Measurements from ENCODE around the gene PPL.

Gene PPL

DNA sequence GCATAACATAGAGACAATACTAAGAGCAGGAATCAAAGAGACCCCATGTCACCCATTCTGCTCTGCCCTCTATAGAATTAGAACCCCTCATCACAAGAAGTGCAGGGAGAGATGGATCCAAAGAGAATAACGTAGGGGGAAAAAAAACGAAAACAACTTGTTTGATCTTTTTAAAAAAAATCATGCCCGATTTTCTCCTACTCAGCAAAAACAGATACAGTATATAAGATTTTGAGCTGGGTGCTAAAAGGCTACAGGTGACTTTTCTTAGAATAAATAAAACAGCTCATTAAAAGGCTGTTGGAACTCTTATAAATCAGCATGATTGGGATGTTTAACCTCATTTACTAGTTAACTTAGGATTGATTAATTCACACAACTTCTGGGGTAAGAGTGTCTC, 72.2 kb downstream of the PPL start:
- Histone ChIP-seq H2AFZ (ENCODE audit: low read depth, low read length) (no peak overlapping the region), H3K36me3 (ENCODE audit: insufficient read depth, low read length) (peaks cover 54% of the 10 kb centered on the region), H3K9me3 (ENCODE audit: low read length) (no peaks in the 10 kb centered on the region), H3K4me1 (ENCODE audit: insufficient read depth, low read length) (peaks cover 5% of the 10 kb centered on the region), H3K27me3 (ENCODE audit: insufficient read depth, low read length) (no peaks in the 10 kb centered on the region), H3K4me3 (ENCODE audit: low read length) (no peak overlapping the region)

DNA sequence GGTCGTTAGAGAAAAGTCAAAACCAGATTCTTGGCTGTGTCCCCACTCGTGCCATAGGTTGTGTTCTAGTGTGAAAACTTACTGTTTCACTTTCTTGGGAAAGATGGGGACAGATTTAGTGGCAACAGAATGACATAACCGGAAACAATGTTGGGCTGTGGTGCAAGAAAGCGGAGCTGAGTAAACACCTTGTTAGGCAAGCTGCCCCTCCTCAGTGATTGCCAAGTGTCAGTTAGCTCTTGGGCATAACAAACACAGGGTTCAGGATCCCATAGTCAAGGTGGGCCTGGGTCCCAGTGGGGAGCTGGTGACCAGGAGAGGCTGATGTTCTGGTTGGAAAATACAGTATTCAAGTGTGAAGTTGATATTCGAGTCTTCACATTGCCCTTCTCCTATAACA, 74.3 kb downstream of the PPL start:
- H3K27me3 ChIP-seq (ENCODE audit: insufficient read depth, low read length) = no peaks in the 10 kb centered on the region
- H3K4me3 ChIP-seq (ENCODE audit: low read length) = no peak overlapping the region
- H3K4me1 ChIP-seq (ENCODE audit: insufficient read depth, low read length) = peaks cover 5% of the 10 kb centered on the region
- H2AFZ ChIP-seq (ENCODE audit: low read depth, low read length) = no peak overlapping the region
- peaks cover 62% of the 10 kb centered on the region for H3K36me3 ChIP-seq (ENCODE audit: insufficient read depth, low read length)
- H3K9me3 ChIP-seq (ENCODE audit: low read length) = no peaks in the 10 kb centered on the region

DNA sequence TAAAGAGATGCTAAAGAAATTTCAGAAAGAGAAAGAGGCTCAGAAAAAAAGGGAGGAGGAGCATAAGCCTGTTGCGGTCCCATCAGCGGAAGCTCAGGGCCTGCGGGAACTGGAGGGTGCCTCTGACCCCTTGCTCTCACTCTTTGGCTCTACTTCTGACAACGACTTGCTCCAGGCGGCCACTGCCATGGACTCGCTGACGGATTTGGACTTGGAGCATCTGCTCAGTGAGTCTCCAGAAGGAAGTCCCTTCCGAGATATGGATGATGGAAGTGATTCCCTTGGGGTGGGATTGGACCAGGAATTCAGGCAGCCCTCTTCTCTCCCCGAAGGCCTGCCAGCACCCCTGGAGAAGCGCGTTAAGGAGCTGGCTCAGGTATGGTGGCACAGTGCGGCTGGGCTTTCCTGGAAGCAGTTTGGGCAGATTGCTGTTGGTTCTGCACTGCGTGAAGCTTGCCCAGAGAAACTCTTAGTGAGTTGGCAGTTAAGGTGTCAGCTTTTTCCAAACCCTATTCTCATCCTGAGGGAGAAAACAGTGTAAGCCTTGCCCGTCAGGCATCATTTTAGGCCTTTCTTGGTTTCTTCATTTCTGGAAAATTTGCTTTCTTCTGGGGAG, 76.1 kb downstream of the PPL start:
- no peaks in the 10 kb centered on the region for H3K27me3 ChIP-seq (ENCODE audit: insufficient read depth, low read length)
- no peak overlapping the region for H2AFZ ChIP-seq (ENCODE audit: low read depth, low read length)
- peaks cover 74% of the 10 kb centered on the region for H3K36me3 ChIP-seq (ENCODE audit: insufficient read depth, low read length)
- no peak overlapping the region for H3K4me3 ChIP-seq (ENCODE audit: low read length)
- H3K9me3 ChIP-seq (ENCODE audit: low read length) = no peaks in the 10 kb centered on the region
- H3K4me1 ChIP-seq (ENCODE audit: insufficient read depth, low read length) = peaks cover 5% of the 10 kb centered on the region

DNA sequence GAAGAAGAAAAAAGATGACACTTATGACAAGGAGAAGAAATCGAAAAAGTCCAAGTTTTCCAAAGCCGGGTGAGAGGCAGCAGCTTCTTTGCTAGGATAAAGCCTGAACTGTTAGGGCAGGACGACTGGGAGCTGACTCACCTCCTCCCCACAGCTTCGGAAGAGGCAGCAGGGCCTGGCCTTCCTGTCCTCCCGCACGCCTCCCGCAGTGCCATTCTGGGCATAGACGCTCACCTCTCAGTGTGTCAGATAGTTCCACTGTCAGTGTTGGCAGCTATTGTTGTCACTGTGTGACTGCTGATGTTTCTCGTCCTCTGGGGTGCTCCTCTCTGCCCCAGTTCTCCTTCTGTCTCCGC, 77.1 kb downstream of the PPL start:
- Histone ChIP-seq H3K9me3 (ENCODE audit: low read length) (no peaks in the 10 kb centered on the region), H2AFZ (ENCODE audit: low read depth, low read length) (no peak overlapping the region), H3K27me3 (ENCODE audit: insufficient read depth, low read length) (no peaks in the 10 kb centered on the region), H3K4me3 (ENCODE audit: low read length) (no peak overlapping the region), H3K4me1 (ENCODE audit: insufficient read depth, low read length) (peaks cover 5% of the 10 kb centered on the region), H3K36me3 (ENCODE audit: insufficient read depth, low read length) (peaks cover 80% of the 10 kb centered on the region)

DNA sequence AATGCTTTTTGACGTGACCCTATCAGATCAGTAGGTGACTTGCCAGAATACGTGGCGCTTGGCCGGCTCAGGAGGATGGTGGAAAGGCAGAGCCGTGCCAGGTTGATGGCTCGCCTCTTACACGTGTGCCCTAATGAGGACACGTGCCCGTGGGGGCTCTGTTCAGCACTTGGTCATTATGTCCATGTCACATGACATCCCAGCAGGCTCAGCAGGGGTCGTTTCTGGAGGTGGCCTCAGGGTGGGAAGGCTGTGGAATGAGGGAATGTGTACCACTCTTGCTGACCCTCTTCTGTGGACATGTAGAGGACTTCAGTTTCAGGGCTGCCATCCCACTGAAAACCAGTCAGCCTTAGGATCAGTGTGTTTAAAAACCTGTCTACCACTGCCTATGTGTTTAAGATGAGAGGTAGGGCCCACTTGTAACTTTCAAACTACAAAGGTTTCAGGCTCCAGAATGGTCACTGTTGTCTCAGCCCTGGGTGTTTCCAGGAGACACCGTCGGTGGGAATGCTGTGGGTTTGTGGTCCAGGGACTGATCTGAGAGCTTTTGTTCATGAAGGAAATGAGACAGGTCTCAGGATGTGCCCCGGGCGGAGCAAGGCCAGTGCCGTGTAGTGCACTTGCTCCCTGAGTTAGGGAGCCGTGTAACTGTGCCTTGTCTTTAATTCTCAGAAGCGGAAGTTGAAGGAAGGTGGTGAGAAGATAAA, 77.6 kb downstream of the PPL start:
- no peaks in the 10 kb centered on the region for H3K27me3 ChIP-seq (ENCODE audit: insufficient read depth, low read length)
- H3K4me1 ChIP-seq (ENCODE audit: insufficient read depth, low read length) = peaks cover 1% of the 10 kb centered on the region
- H2AFZ ChIP-seq (ENCODE audit: low read depth, low read length) = no peak overlapping the region
- no peak overlapping the region for H3K4me3 ChIP-seq (ENCODE audit: low read length)
- peaks cover 81% of the 10 kb centered on the region for H3K36me3 ChIP-seq (ENCODE audit: insufficient read depth, low read length)
- H3K9me3 ChIP-seq (ENCODE audit: low read length) = no peaks in the 10 kb centered on the region

DNA sequence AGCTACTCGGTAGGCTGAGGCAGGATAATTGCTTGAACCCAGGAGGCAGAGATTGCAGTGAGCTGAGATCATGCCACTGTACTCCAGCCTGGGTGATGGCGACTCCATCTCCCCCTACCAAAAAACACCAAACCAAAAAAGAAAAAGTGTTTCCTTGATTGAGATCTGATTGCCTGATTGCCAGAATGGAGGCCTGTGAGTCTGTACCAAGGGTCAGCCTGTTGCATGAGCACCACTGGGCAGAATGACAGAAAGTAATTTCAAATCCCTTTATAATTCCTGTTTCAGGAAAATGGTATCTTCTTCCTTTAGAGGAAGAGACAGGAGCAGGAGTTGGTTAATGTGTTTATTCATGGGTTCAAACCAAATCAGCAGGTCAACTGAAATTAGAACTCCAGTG, 81.1 kb downstream of the PPL start:
- Histone ChIP-seq H3K4me1 (ENCODE audit: insufficient read depth, low read length) (peaks cover 14% of the 10 kb centered on the region), H2AFZ (ENCODE audit: low read depth, low read length) (no peak overlapping the region), H3K9me3 (ENCODE audit: low read length) (no peaks in the 10 kb centered on the region), H3K27me3 (ENCODE audit: insufficient read depth, low read length) (no peaks in the 10 kb centered on the region), H3K4me3 (ENCODE audit: low read length) (no peak overlapping the region), H3K36me3 (ENCODE audit: insufficient read depth, low read length) (peaks cover 67% of the 10 kb centered on the region)

DNA sequence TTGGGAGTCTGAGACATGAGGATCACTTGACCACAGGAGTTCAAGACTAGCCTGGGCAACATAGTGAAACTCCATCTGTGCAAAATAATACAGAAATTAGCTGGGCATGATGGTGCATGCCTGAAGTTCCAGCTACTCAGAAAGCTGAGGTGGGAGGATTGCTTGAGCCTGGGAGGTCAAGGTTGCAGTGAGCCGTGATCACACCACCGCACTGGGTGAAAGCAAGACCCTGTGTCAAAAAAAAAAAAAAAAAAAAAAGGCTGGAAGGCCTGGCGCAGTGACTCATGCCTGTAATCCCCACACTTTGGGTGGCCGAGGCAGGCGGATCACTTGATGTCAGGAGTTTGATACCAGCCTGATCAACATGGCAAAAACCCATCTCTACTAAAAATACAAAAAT, 81.6 kb downstream of the PPL start:
- Histone ChIP-seq H2AFZ (ENCODE audit: low read depth, low read length) (no peak overlapping the region), H3K4me3 (ENCODE audit: low read length) (no peak overlapping the region), H3K9me3 (ENCODE audit: low read length) (no peaks in the 10 kb centered on the region), H3K27me3 (ENCODE audit: insufficient read depth, low read length) (no peaks in the 10 kb centered on the region), H3K36me3 (ENCODE audit: insufficient read depth, low read length) (peaks cover 63% of the 10 kb centered on the region), H3K4me1 (ENCODE audit: insufficient read depth, low read length) (peaks cover 15% of the 10 kb centered on the region)

DNA sequence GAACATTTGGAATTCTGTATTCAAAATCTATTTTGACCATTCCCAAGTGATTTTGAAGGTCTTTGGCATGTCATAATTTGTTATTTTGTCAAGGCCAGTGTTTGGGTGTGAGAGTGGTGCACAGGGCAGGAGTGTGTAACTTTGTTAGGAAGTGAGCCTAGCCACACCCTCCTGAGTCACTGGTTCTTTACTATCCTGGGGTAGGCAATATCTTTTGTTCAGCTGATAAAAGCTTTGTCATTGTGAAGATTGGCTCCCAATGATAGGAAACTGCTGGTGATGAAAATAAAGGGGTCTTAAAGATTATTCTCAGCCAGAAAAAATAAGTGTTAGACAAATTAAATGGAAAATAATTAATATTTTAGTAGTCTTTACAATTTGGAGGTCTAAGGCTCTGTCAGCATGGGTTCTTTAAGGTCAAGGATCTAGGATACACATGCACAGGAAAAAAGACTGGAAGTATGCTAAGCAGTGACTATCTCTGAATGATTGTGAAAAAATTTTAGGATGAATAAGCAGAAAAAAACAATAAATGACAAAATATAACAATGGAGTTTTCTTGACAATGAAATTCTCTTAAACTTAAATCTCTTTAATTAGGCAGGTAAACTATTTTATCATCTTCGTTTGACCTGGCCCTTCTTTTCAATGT, 84.6 kb downstream of the PPL start:
- H3K36me3 ChIP-seq (ENCODE audit: insufficient read depth, low read length) = peaks cover 33% of the 10 kb centered on the region
- H3K4me3 ChIP-seq (ENCODE audit: low read length) = no peak overlapping the region
- H3K9me3 ChIP-seq (ENCODE audit: low read length) = no peaks in the 10 kb centered on the region

DNA sequence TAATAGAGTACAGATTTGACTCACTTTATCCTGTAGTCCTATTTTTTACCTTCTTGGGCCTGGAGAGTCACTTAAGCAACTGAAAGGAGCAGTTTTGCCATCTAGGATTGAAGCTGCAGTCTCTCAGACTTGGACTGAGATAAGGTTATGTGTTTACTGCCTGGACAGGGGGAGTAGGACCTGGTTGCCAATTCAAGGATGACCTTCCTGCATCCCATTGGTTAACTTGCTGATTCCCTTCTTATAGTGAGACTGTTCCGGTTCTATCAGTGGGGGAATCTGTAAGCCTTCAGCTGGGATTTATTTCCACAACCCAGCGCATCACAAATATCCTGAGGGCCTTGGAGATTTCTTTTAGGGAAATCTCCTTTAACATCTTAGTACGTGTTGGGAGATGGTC, 86.7 kb downstream of the PPL start:
- peak overlapping the region; percentile 18 for H3K4me3 ChIP-seq (ENCODE audit: low read length)

More for the DNA sequence above, 84.6 kb downstream of the PPL start:
- Histone ChIP-seq H3K27me3 (ENCODE audit: insufficient read depth, low read length) (no peaks in the 10 kb centered on the region), H3K4me1 (ENCODE audit: insufficient read depth, low read length) (peaks cover 34% of the 10 kb centered on the region), H2AFZ (ENCODE audit: low read depth, low read length) (no peak overlapping the region)

DNA sequence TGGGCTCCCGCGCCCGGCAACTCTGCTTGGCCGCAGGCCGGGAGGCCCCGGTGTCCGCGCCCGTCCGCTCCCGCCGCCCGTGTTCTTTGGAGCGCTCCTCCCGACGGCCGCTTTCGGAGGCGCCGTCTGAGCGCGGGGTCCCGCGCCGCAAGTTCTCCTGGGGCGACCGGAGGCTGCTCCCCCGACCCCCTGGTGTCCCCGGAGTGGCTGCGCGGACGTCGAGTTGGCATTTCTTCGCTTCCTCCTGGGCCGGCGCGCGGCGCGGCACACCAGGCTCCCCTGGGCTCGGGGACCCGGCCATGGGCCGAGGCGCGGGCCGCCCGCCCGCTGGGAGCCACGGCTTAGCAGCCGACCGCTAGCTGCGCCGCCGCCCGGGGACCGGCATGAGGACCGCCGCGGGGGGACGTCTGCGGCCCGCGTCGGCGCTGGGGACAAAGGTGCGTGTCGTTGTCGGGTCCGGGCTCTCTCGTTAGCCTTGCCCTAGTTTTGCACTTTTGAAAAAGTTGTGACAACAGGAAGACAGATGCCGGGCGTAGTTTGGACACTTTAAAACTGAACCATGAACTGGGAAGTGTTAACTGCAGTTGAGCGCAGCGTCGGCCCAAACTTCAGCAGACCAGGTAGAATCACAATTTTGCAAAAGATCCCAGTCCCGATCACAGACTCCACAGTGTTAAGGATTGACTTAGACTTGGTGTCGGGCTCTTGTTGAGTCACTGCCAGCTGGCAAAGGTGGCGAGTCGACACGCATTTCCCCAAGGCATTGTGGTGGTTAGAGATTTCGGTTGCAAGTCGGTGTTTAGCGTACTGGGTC, 89.0 kb downstream of the PPL start:
- Histone ChIP-seq H3K4me3 (ENCODE audit: low read length) (peak overlapping the region; percentile 92), H2AFZ (ENCODE audit: low read depth, low read length) (peak overlapping the region; percentile 86), H3K36me3 (ENCODE audit: insufficient read depth, low read length) (peaks cover 31% of the 10 kb centered on the region), H3K4me1 (ENCODE audit: insufficient read depth, low read length) (peaks cover 47% of the 10 kb centered on the region), H3K9me3 (ENCODE audit: low read length) (no peaks in the 10 kb centered on the region), H3K27me3 (ENCODE audit: insufficient read depth, low read length) (no peaks in the 10 kb centered on the region)

More for the DNA sequence above, 86.7 kb downstream of the PPL start:
- Histone ChIP-seq H3K27me3 (ENCODE audit: insufficient read depth, low read length) (no peaks in the 10 kb centered on the region), H2AFZ (ENCODE audit: low read depth, low read length) (no peak overlapping the region), H3K4me1 (ENCODE audit: insufficient read depth, low read length) (peaks cover 47% of the 10 kb centered on the region), H3K9me3 (ENCODE audit: low read length) (no peaks in the 10 kb centered on the region), H3K36me3 (ENCODE audit: insufficient read depth, low read length) (peaks cover 24% of the 10 kb centered on the region)

DNA sequence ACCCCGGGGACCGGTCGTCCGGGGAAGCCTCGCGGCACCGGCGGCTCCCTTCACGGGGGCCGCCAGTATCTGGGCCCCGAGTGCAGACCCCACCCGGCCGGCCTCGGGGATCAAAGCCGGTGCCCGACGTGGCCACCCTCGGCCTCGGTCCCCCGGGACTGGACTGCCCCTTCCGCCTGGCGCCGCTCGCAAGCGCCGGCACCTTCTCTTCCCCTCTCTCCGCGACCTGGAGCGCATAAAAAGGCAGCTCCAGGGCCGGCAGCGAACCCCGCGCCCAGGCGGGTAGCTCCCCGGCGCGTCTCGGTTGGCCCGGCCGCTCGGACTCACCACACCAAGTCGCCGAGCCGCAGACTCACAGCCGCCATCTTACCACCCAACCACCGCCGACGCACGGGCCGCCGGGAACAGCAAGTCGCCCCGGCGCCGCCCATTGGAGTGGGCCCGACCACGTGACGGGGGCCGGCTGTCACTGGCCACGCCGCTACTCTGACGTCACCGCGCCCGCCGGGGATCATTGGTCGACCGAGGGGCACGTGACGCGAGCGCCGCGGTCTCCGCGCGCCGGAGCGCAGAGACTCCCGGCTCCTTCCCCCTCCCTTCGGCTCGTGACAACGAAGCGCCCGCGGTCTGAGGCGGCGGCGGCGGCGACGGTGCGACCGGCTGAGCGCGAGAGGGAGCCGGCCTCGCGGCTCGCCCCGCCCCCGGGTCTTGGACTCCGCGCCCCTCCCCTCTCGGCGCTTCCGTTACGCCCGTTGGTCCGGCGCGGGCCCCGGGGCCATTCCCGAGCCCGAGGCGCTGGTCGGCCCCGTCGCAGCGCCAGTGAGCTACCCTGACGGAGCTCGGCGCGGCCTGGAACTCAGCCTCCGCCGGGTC, 89.8 kb downstream of the PPL start, which contains the start of the genes GLYR1 and UBN1:
Gene GLYR1, minus strand, starts transcription at position 388 of the 873 bp plus-strand sequence. Its CDS starts 23 bp downstream, at position 365.
Gene UBN1, plus strand, starts transcription at position 581 of the 873 bp plus-strand sequence. CDS start 5,437 bp downstream, outside the sequence.
- Histone ChIP-seq H2AFZ (ENCODE audit: low read depth, low read length) (peak within 1 kb of the TSS; percentile 86), H3K36me3 (ENCODE audit: insufficient read depth, low read length) (peaks cover 34% of the 10 kb centered on the region), H3K9me3 (ENCODE audit: low read length) (no peaks in the 10 kb centered on the region), H3K27me3 (ENCODE audit: insufficient read depth, low read length) (no peaks in the 10 kb centered on the region), H3K4me1 (ENCODE audit: insufficient read depth, low read length) (peaks cover 40% of the 10 kb centered on the region), H3K4me3 (ENCODE audit: low read length) (peak within 1 kb of the TSS; percentile 92)

DNA sequence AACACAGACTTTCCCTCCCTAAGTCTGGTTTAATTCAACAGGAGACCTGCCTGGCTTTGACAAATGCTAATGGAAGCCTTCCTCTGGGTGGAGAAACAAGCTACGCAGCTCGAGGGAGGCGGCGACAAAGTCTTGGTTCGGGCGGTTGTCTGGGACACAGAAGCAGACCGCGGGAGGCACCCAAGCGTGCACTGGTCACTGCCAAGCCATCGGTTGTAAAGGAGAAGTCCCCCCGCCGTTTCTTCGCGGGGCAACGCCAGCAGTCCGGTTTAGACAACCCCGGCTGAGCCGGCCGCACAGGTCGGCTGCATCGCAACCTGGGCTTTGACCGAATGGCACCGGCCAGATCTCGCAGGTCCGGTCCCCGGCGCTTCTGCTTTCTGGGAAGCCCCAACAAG, 90.4 kb downstream of the PPL start:
- no peaks in the 10 kb centered on the region for H3K9me3 ChIP-seq (ENCODE audit: low read length)
- H3K4me3 ChIP-seq (ENCODE audit: low read length) = peak overlapping the region; percentile 92
- H3K4me1 ChIP-seq (ENCODE audit: insufficient read depth, low read length) = peaks cover 35% of the 10 kb centered on the region
- H2AFZ ChIP-seq (ENCODE audit: low read depth, low read length) = no peak overlapping the region
- no peaks in the 10 kb centered on the region for H3K27me3 ChIP-seq (ENCODE audit: insufficient read depth, low read length)
- peaks cover 39% of the 10 kb centered on the region for H3K36me3 ChIP-seq (ENCODE audit: insufficient read depth, low read length)

All from neuron (in vitro differentiated cells).